22Rv1 (cell line): ENCODE measurements around the gene L3HYPDH.

ENCODE experiments used
- CTCF ChIP-seq: fragments of 450-650 bp; IDR thresholded peaks from 2 replicates; pipeline ENCODE4 v1.5.1; 2017; ENCODE audit warnings: mild to moderate bottlenecking
- ZFX ChIP-seq: fragments of 450-650 bp; IDR thresholded peaks from 2 replicates; pipeline ENCODE4 v1.6.1; 2017; ENCODE audit warnings: antibody characterized with exemption, borderline replicate concordance

- TF ChIP-seq CTCF (no peak), ZFX (no peak)
These were observed 18.7 kb downstream of the L3HYPDH start, which contains the start of gene GPR135 for GRCh38 chr14:59465316-59466135.
